H9 (cell line): ENCODE results near the gene SMAD7. TPM values are rescaled to one million over a fixed set of nuclear protein-coding genes. Genes with fewer than 3 reads are reported as not detected.

Experiments
- DNase-seq: peaks from one replicate; pipeline ENCODE4 v3.0.0-alpha.2; 2017
- H2AFZ ChIP-seq: one replicate; pipeline ENCODE4 v1.6.1; 2013; ENCODE audit warnings: mild to moderate bottlenecking, low read length, control low read depth, moderate library complexity
- H2AK5ac ChIP-seq: 2 replicates; pipeline ENCODE4 v1.6.1; 2013; ENCODE audit warnings: low read length, control low read depth, mixed read lengths; ENCODE audit not compliant: insufficient read length
- H2BK120ac ChIP-seq: one replicate; pipeline ENCODE4 v1.6.1; 2013; ENCODE audit warnings: low read depth, mild to moderate bottlenecking, low read length, control low read depth, inconsistent platforms; ENCODE audit not compliant: poor library complexity, severe bottlenecking
- H2BK12ac ChIP-seq: 2 replicates; pipeline ENCODE4 v1.6.1; 2013; ENCODE audit warnings: low read length, control low read depth, mixed read lengths, low read depth; ENCODE audit not compliant: insufficient read length
- H2BK15ac ChIP-seq: 2 replicates; pipeline ENCODE4 v1.6.1; 2013; ENCODE audit warnings: low read depth, low read length, control low read depth
- H2BK20ac ChIP-seq: one replicate; pipeline ENCODE4 v1.6.1; 2013; ENCODE audit warnings: low read depth, mild to moderate bottlenecking, low read length, control low read depth, inconsistent platforms; ENCODE audit not compliant: poor library complexity, severe bottlenecking
- H2BK5ac ChIP-seq: 2 replicates; pipeline ENCODE4 v1.6.1; 2013; ENCODE audit warnings: low read length, control low read depth, mixed read lengths; ENCODE audit not compliant: insufficient read length
- H3K14ac ChIP-seq: 2 replicates; pipeline ENCODE4 v1.6.1; 2013; ENCODE audit warnings: low read length, control low read depth; ENCODE audit not compliant: insufficient read depth
- H3K18ac ChIP-seq: 2 replicates; pipeline ENCODE4 v1.6.1; 2013; ENCODE audit warnings: low read depth, mild to moderate bottlenecking, mixed read lengths, low read length, control low read depth; ENCODE audit not compliant: insufficient read length
- H3K23ac ChIP-seq: 2 replicates; pipeline ENCODE4 v1.6.1; 2013; ENCODE audit warnings: low read length, control low read depth, mixed read lengths, low read depth; ENCODE audit not compliant: insufficient read length
- H3K23me2 ChIP-seq: 2 replicates; pipeline ENCODE4 v1.6.1; 2013; ENCODE audit warnings: low read depth, mild to moderate bottlenecking, mixed read lengths, low read length, control low read depth; ENCODE audit not compliant: insufficient read length, poor library complexity, severe bottlenecking
- H3K27ac ChIP-seq: 2 replicates; pipeline ENCODE4 v1.5.1; 2013; ENCODE audit warnings: low read length, control low read depth, mixed read lengths, low read depth; ENCODE audit not compliant: insufficient read length
- H3K27me3 ChIP-seq: 2 replicates; pipeline ENCODE4 v1.6.1; 2013; ENCODE audit warnings: low read length, control low read depth, inconsistent platforms; ENCODE audit not compliant: insufficient read depth
- H3K4ac ChIP-seq: 2 replicates; pipeline ENCODE4 v1.6.1; 2013; ENCODE audit warnings: low read depth, mild to moderate bottlenecking, control low read depth, inconsistent platforms, low read length, moderate library complexity
- H3K4me1 ChIP-seq: 2 replicates; pipeline ENCODE4 v1.6.1; 2013; ENCODE audit warnings: low read length, control low read depth, inconsistent platforms; ENCODE audit not compliant: insufficient read depth
- H3K4me2 ChIP-seq: 2 replicates; pipeline ENCODE4 v1.6.1; 2013; ENCODE audit warnings: low read length, control low read depth, mixed read lengths; ENCODE audit not compliant: insufficient read length, insufficient read depth
- H3K56ac ChIP-seq: 2 replicates; pipeline ENCODE4 v1.6.1; 2013; ENCODE audit warnings: low read depth, mild to moderate bottlenecking, mixed read lengths, low read length, control low read depth; ENCODE audit not compliant: insufficient read length
- H3K79me1 ChIP-seq: 2 replicates; pipeline ENCODE4 v1.6.1; 2013; ENCODE audit warnings: low read depth, mild to moderate bottlenecking, moderate library complexity, low read length, control low read depth, inconsistent platforms; ENCODE audit not compliant: insufficient read depth, poor library complexity, severe bottlenecking
- H3K79me2 ChIP-seq: 2 replicates; pipeline ENCODE4 v1.6.1; 2013; ENCODE audit warnings: low read length, control low read depth, inconsistent platforms; ENCODE audit not compliant: insufficient read depth
- H3K9ac ChIP-seq: 2 replicates; pipeline ENCODE4 v1.6.1; 2013; ENCODE audit warnings: low read length, control low read depth, mixed read lengths; ENCODE audit not compliant: insufficient read length; ENCODE audit errors: extremely low read depth
- H3K9me3 ChIP-seq: one replicate; pipeline ENCODE4 v1.6.1; 2013; ENCODE audit warnings: low read depth, low read length, inconsistent platforms; ENCODE audit not compliant: control insufficient read depth
- H3T11ph ChIP-seq: one replicate; pipeline ENCODE4 v1.6.1; 2013; ENCODE audit warnings: mild to moderate bottlenecking, low read length, control low read depth, inconsistent platforms
- H4K20me1 ChIP-seq: one replicate; pipeline ENCODE4 v1.6.1; 2013; ENCODE audit not compliant: control insufficient read depth, insufficient read length, insufficient read depth
- H4K5ac ChIP-seq: 2 replicates; pipeline ENCODE4 v1.6.1; 2013; ENCODE audit warnings: low read depth, mild to moderate bottlenecking, mixed read lengths, low read length, control low read depth; ENCODE audit not compliant: insufficient read length
- H4K8ac ChIP-seq: replicated peaks from 2 replicates; pipeline ENCODE4 v1.6.1; 2013; ENCODE audit warnings: low read length, control low read depth, mixed read lengths, low read depth; ENCODE audit not compliant: insufficient read length
- H4K91ac ChIP-seq: 2 replicates; pipeline ENCODE4 v1.6.1; 2013; ENCODE audit warnings: low read depth, mild to moderate bottlenecking, moderate library complexity, mixed read lengths, low read length, control low read depth; ENCODE audit not compliant: insufficient read length
- H3K27ac Mint-ChIP-seq, 3 experiments: 2 replicates in 2 of 3; 3 replicates in 1 of 3; pipeline ENCODE4 v1.8.0; 2020 to 2021; ENCODE audit warnings: mixed read lengths in 3 of 3, mild to moderate bottlenecking in 1 of 3, moderate library complexity in 1 of 3
- H3K27me3 Mint-ChIP-seq: 2 replicates; pipeline ENCODE4 v1.8.0; 2021; ENCODE audit warnings: low read depth, mild to moderate bottlenecking, moderate library complexity, mixed read lengths
- H3K36me3 Mint-ChIP-seq, 3 experiments: 2 replicates in 2 of 3; 3 replicates in 1 of 3; pipeline ENCODE4 v1.8.0; 2020 to 2021; ENCODE audit warnings: low read depth in 3 of 3, mixed read lengths in 3 of 3; ENCODE audit not compliant: insufficient read depth in 1 of 3
- H3K4me1 Mint-ChIP-seq, 2 experiments: 2 replicates each; pipeline ENCODE4 v1.8.0; 2020; ENCODE audit warnings: mixed read lengths in 2 of 2
- H3K4me3 Mint-ChIP-seq, 2 experiments: 2 replicates in 1 of 2; 3 replicates in 1 of 2; pipeline ENCODE4 v1.8.0; 2020 to 2021; ENCODE audit warnings: mild to moderate bottlenecking in 2 of 2, mixed read lengths in 2 of 2, moderate library complexity in 1 of 2
- H3K9me3 Mint-ChIP-seq, 2 experiments: 2 replicates in 1 of 2; 3 replicates in 1 of 2; pipeline ENCODE4 v1.8.0; 2020; ENCODE audit warnings: mild to moderate bottlenecking in 2 of 2, mixed read lengths in 2 of 2, moderate library complexity in 1 of 2
- CTCF ChIP-seq: fragments of 200-600 bp; sonication (generic); conservative IDR thresholded peaks from 3 replicates; pipeline ENCODE4 v1.8.0; 2021; ENCODE audit warnings: antibody characterized with exemption, mild to moderate bottlenecking
- WGBS: extraction: QIAGEN DNeasy Blood & Tissue Kit; methylation state at CpG from one replicate; pipeline ENCODE4 v1.1.7; 2013; ENCODE audit warnings: missing lambda C conversion rate, low lambda C conversion rate, mixed read lengths; ENCODE audit not compliant: insufficient read length; ENCODE audit errors: extremely low coverage; 5-methylcytosine and 5-hydroxymethylcytosine counted together
- total RNA-seq: library from RNA; stranded (reverse); gene quantifications from 2 replicates; pipeline ENCODE4 v1.2.1, GENCODE V29; 2021

Gene SMAD7
- total RNA-seq, 1 experiment from 2014 or later: 27.7 TPM

- Histone ChIP-seq H3K4ac (no peak overlapping the region), H3K27me3 (no peaks in the 10 kb centered on the region), H3K27ac (no peak overlapping the region), H3K9ac (no peak overlapping the region), H2AK5ac (no peak overlapping the region), H3K18ac (no peak overlapping the region), H3K79me2 (peaks cover 35% of the 10 kb centered on the region; the same call in 1 of the 2 replicates), H4K20me1 (no peaks in the 10 kb centered on the region), H2BK120ac (no peak overlapping the region), H2BK12ac (no peak overlapping the region), H3K23ac (no peak overlapping the region), H2AFZ (no peak overlapping the region), H3K79me1 (no peaks in the 10 kb centered on the region), H2BK20ac (no peak overlapping the region), H3K4me2 (no peak overlapping the region), H3K56ac (no peak overlapping the region), H4K8ac (no peak overlapping the region), H2BK15ac (no peak overlapping the region), H4K5ac (no peak overlapping the region), H4K91ac (no peak overlapping the region), H3K23me2 (no peaks in the 10 kb centered on the region), H3K4me1 (peaks cover 14% of the 10 kb centered on the region), H3K14ac (no peak overlapping the region; the same call in 1 of the 2 replicates), H2BK5ac (no peak overlapping the region), H3K9me3 (no peaks in the 10 kb centered on the region), H3T11ph (no peak overlapping the region)
- Mint-ChIP-seq H3K27ac (peak overlapping the region; percentile 59 to 82 (median 62); a peak in 5 of 7 replicates), H3K27me3 (no peaks in the 10 kb centered on the region), H3K4me1 (peaks cover 58 to 67% of the 10 kb centered on the region in 2 experiments), H3K9me3 (no peaks in the 10 kb centered on the region), H3K36me3 (peaks cover 15 to 52% (median 36%) of the 10 kb centered on the region in 3 experiments), H3K4me3 (peak overlapping the region in 1 of 2 experiments; percentile 25; a peak in 1 of 5 replicates)
- no peak for DNase-seq
- WGBS: no CpG with 5 or more reads among the region's 15 CpGs
- TF ChIP-seq CTCF: no peak
Measured at GRCh38 chr18:48923746-48924629, 26.8 kb downstream of the SMAD7 start.
